Stimulated activated CD4-positive, alpha-beta T cell treated with anti-CD3 and anti-CD28 coated beads, Interleukin-4, amount 100 ng/mL, for 48 hours (primary cell): ENCODE results near the gene SNHG17.
"Not testable (repeated sequence)": the region's sequence is repeated elsewhere in the genome, so short reads cannot be mapped to it uniquely, and the experiment has no call there.

Experiments
- DNase-seq, 2 donors: peaks; one replicate each; pipeline ENCODE4 v3.0.0-alpha.2; 2020; ENCODE audit warnings: low read depth in 2 of 2

SNHG17 gene

DNA sequence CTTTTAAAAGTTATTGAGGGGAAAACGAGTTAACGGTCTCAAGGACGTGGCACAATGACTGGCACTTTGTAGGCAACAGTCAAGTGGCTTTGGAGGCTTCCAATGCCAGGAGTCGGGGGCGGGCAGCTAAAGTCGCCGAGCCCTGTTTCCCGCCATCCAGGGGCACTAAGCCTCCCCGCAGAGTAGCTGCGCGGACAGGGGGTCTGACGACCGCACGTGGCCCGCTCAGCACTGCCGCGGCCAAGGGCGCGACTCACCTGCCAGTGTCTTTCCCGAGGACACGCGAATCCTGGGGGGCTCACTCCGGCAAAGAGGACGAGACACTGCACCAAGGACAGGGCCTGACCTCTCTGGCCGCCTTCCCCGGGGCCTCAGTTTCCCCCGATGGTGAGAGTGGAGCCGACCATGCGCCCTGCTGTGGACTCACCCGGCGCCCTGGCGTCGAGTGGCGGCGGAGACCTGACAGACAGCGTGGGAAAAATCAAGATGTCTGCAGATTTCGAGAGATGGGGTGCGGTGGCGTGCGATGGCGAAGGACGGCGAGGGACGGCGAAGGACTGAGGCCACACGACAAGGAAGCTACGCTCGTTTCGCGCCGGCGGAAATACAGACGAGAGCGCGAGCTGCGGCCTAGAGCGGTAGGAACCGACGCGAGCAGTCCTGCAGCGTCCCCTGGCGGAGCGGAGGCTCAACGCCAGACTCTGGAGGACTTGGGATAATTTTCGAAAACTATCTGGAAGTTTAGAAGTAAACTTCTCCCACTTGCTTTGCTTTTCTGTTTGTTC is at the start of gene SNHG17:
Gene SNHG17, minus strand, starts transcription at position 559 of the 785 bp plus-strand sequence.
- DNase-seq: peak; percentile 84 to 86

DNA sequence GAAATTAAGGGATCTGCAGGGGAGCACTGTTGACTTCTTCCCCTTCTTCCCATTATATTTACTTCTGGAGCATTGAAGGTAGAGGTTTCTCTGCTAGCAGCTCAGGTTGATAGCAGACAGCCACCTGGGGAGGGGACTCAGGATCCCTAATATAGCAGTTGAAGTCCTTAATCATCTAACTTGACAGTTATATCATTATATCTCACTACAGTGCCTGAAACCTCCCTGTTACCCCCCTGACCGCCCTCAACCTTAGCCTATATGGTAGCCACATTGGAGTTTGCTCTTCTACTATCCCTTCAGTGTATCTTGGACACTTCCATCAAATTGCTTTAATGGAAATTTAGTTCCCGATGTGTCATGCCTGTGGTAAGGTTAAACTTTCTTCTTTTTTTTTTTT is 44.5 kb upstream of the SNHG17 start:
- DNase-seq: no peak

DNA sequence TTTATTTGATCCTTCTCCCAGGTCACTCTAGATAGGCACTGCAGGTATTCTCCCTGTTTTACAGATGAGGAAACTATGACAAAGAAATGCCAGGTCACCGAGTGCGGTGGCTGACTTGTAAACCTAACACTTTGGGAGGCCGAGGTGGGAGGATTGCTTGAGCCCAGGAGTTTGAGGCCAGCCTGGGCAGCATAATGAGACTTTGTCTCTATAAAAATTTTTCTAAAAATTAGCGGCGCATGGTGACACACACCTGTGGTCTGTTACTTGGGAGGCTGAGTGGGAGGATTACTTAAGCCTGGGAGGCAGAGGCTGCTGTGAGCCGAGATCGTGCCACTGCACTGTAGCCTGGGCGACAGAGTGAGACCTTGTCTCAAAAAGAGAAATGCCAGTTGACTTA is 42.6 kb upstream of the SNHG17 start:
- no peak for DNase-seq

DNA sequence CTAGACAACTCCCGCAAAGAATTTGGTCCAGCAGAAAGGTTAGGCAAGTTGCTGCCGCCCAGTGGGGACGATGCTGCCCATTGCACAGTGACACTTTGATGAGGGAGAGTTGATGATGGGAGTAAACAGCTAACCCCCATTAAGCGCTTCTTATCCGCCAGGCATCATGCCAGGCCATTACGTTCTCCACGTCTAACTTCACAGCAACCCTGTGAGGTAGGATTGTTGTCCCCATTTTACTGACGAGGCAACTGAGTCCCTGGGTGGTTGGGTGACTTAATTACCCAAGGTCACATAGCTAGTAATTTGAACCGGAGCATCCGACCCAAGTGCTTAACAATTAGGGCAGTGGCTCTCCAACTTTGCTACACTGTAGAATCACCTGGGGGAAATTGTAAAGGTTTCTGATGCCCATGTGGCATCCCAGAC is 38.3 kb upstream of the SNHG17 start:
- DNase-seq: no peak

DNA sequence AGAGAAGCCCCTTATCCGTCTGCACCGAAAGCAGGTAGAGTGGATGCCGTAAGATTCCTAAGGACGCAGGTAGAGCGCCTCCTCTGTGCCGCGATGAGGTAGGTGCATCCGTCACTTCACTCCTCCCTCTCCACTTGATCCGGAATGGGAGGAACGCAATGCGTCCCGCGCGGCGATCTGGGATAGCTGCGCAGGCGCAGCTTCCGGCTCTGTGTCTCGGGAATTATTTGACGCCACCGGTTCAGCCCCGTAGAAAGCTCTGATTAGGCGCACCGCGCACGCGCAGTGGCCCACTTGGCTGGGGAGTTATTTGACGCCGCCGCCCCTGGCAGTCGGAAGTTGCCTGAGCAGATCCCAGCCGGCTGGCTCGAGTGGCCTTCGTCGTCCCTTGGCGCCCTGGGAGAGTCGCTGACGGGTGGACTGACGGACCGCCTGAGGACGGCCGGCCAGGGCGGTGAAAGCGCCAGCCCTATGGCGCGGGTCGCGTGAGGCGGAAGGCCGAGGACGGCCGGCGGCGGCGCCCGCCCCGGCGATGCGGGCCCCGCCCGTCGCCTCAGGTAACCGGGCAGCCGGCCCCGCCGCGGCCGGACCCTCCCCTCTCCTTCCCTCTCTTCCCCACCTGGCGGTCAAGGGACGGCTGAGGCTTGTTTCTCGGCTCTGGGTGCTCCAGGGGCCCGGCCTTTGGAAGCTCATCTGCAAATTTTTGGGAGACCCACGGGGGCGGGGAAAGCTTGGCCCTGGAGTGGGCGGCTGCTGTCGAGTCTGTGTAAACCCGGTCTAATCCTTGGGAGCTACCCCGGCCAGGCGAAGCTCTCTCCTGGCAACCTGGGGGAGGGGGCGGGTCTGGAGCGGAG is 37.6 kb upstream of the SNHG17 start, which contains the start of gene RALGAPB:
Gene RALGAPB, plus strand, starts transcription at position 331 of the 854 bp plus-strand sequence. CDS start 15,590 bp downstream, outside the sequence.
- DNase-seq: peak; percentile 96 to 97

DNA sequence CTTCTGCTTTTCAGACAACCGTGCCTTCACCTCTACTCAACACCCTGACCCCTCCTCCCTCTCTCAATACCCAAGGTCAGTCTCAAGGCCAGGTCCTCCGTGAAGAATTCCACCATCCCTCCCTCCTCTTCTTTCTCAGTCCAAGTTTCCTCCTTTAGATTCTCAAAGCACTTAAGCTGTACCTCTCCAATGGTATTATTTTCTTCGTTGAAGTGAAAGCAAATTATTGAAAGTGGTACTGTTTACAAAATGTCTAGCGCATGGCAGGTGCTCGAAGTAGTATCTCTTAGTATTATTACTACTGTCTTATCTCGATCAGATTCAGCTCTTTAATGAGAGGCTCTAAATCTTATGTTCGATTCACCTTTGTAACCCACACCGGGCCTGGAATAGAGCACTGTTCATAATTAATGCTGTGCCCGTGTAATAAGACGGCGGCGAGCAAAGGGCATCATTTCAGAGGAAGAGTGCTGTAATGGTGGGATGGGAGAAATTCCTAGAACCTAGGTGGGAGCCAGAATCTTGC is 36.9 kb upstream of the SNHG17 start:
- DNase-seq: no peak

DNA sequence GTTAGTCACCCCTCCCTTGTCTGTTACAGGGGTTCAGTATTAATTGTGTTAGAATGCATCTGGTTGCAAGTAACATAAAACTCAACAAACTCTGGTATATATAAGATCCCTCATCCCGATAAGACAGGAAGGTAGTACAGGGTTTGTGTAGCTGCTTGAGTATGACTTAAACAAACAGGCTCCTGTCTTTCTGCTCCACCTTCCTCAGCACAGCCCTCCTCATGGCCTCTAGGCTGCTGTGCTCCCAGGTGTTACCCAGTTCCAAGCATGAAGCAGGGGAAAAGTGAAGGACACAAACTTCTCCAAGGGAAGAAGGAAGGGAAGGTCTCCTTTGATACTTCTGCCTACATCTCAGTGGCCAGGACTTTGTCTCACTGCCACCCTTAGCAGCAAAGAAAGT is 36.1 kb upstream of the SNHG17 start:
- no peak for DNase-seq

DNA sequence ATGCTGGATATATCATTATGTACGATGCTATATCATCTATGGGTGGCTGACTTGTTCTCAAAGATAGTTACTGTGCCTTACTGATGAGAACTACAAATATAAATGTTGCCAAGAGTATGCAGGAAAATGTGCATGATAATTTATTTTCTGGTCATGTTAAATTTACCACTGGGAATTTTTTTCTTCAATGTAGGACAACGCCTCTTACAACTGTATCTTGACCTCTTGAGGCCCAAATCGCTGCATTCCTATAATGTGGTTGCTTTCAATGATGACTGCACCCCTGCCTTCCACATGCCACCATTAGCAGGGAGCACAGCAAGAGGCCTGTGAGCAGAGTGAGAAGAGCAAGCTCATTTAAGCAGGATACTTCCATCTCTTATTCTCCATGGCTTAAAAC is 31.9 kb upstream of the SNHG17 start:
- no peak for DNase-seq

DNA sequence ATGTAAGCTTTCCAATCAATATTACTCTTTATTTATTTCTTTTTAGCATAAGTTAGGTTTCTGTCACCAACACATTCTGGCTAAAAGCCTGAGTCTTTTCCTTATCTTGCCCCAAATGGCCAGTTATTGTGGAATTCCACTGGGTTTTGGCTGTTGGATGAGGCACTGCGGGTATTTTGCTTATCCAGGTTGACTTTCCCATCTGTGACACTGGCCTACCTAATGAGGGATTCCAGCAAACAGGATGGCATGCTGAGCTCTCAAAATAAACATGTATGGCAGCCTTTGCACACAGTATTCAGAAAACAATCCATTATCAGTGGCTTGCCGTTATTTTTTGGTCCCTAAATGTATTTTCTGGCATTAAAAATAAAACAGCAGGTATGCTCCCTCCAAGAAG is 31.0 kb upstream of the SNHG17 start:
- no peak for DNase-seq

DNA sequence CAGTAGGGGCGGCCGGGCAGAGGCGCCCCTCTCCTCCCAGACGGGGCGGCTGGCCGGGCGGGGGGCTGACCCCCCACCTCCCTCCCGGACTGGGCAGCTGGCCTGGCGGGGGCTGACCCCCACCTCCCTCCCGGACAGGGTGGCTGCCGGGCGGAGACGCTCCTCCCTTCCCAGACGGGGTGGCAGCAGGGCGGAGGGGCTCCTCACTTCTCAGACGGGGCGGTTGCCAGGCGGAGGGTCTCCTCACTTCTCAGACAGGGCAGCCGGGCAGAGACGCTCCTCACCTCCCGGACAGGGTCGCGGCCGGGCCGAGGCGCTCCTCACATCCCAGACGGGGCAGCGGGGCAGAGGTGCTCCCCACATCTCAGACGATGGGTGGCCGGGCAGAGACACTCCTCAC is 26.4 kb upstream of the SNHG17 start:
- not testable (repeated sequence) for DNase-seq

DNA sequence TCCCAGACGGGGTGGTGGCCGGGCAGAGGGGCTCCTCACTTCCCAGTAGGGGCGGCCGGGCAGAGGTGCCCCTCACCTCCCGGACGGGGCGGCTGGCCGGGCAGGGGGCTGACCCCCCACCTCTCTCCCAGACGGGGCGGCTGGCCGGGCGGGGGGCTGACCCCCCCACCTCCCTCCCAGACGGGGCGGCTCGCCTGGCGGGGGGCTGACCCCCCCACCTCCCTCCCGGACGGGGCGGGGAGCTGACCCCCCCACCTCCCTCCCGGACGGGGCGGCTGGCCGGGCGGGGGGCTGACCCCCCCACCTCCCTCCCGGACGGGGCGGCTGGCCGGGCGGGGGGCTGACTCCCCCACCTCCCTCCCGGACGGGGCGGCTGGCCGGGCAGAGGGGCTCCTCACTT is 26.0 kb upstream of the SNHG17 start:
- DNase-seq: not testable (repeated sequence)

DNA sequence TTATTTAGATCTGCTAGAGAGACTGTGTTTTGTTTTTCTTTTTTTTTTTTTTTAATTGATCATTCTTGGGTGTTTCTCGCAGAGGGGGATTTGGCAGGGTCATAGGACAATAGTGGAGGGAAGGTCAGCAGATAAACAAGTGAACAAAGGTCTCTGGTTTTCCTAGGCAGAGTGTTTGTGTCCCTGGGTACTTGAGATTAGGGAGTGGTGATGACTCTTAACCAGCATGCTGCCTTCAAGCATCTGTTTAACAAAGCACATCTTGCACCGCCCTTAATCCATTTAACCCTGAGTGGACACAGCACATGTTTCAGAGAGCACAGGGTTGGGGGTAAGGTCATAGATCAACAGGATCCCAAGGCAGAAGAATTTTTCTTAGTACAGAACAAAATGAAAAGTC is 25.5 kb upstream of the SNHG17 start:
- not testable (repeated sequence) for DNase-seq

DNA sequence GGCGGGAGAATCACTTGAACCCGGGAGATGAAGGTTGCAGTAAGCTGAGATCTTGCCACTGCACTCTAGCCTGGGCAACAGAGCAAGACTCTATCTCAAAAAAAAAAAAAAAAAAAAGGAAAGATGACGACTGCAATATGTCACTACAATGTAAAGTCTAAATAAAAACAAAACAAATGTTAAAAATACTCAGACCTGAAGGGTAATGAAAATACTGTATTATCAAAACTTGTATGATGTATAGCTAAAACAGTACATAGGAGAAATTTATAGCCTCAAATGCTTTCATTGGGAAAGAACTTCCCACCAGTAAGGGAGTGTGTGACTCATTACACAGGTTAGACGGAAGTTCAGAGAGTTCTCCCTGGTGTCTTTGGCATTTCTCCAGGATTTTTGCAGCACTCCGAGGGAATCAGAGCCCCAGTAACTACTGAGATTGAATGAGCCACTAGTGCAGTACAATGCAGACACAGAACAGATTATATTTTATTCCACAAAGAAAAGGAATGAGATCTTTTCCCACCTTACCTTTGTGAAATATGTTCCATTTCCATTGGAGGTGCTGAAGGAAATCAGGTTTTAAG is 25.0 kb upstream of the SNHG17 start:
- DNase-seq: no peak

DNA sequence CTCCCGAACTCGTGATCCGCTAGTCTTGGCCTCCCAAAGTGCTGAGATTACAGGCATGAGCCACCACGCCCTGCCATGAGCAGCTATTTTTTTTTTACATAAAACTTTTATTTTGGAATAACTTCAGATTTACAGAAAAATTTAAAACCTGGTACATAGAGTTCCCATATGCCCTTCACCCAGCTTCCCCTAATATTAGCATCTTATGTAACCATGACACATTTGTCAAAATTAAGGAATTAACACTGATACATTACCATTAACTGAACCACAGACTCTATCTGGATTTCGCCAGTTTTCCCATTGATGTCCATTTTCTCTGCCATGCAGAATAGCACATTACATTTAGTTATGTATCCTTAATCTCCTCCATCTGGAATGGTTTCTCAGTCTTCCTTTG is 23.2 kb upstream of the SNHG17 start:
- no peak for DNase-seq

DNA sequence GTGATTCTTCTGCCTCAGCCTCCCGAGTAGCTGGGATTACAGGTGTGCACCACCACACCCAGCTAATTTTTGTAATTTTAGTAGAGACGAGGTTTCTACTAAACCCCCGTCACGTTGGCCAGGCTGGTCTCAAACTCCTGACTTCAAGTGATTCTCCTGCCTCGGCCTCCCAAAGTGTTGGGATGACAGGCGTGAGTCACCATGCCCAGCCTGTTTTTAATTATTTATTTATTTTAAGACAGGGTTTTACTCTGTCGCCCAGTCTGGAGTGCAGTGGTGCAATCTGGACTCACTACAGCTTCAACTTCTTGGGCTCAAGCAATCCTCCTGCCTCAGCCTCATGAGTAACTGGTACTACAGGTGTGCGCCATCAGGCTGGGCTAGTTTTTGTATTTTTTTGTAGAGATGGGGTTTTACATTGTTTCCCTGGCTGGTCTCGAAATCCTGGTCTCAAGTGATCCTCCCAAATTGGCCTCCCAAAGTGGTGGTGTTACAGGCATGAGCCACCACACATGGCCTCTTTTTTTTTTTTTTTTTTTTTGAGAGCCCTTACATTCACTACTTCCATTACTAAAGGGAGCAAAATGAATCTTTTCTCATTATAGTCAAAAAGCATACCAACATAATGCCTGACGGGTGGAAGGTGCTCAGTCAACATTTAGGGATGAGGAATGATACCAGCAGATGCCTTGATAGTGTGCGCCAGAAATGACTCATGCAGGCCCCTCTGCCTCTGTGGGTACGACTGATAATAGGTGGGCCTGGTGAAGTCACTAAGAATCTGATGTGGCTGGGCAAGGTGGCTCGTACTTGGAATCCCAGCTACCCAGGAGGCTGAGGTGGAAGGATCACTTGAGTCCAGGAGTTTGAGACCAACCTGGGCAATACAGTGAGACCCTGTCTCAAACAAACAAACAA is 19.7 kb upstream of the SNHG17 start:
- DNase-seq: no peak

DNA sequence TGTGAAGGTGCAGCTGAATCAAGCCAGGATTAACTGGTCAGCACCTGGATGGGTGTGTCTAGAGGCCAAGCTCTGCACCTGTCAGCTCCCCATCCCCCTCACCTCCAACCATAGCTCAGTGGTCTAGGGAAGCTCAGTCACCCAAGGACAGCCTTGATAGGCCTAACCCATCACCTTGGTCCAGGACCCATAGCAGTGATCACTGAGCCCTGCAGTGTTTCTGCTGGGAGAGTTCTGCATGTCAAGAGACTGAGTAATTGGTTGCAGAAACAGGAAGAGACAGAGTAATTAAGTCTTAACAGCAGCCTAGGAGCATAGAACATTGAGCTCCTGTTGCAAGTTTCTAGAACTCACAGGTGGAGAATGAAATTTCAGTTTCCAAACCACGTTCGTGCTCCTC is 18.8 kb upstream of the SNHG17 start:
- no peak for DNase-seq

DNA sequence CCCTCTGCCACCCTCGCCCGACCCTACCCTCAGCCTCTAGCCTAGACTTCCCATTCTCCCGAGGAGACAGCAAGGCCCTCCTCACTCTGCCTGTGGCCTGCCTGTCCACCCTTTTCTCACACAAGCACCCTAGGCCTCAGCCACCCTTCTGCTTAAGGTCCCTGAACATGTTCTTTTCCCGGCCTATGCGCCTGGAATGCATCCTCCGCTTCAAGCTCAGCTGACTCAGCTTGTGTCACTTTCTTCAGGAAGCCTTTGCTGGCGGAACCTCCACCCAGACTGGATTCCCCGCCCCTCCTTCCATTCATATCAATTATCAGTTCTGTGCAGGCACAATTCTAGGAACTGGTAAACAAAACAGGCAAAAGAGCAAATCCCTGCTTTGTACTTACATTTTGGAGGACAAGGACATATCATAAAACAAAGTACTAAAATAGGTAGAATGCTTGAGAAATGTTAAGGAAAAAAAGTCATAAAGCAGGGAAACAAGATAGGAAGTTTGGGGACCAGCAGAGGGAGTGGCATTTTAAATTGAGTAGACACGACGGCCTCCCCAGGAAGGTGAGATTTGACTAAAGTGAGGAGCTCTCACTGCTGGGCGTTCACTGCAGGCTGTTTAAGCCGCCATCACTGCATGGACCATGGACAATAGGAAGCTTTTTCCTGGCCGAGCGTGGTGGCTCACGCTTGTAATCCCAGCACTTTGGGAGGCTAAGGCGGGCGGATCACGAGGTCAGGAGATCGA is 17.9 kb upstream of the SNHG17 start:
- no peak for DNase-seq

DNA sequence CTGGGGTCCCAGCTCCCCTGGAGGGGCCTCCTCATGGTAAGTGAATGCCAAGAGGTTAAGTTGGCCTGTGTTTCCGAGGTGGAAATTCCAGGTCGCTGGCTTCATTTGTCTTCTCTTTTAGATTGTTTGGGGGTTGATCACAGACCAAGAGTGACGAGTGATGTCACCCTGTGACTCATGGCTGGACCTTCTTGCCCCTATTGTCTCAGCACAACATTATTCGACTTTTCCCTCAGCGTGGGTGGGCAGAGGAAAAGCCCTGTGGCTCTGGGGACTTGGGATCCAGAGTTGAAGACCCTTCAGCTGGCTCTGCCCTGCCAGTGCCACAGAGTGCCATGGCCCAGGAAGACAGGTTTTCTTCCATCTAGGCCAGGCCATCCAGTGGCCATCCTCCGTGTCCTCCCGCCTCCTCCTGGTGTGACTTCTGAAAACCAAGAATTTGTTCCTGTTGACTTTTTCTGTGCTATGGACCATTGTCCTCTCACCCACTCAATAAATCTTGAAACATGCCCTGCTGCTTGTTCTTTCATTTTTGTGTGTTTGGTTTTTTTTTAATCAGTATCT is 15.4 kb upstream of the SNHG17 start:
- DNase-seq: no peak

DNA sequence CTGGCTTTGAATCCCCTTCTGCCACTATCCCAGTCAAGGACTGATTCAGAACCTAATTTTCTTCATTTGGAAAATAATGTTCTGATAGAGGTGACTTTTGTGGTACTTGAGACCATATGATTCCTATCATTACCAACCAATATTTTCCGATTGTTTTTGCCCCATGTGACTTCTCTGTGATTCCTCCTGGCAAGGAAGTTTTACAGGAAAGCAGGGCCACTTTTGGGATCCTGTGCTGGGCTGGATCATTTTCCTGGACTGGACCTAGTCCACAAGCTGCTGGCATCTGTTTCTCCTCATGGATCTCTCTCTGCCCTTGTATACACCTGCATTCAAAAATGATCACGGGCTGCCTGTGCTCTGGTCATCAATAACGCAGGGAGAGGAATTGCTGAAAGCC is 13.9 kb upstream of the SNHG17 start:
- DNase-seq: no peak
